Omental fat pad (tissue), 4 donors: ENCODE data around the gene PLEKHG4. TPM values are rescaled to one million over a fixed set of nuclear protein-coding genes. Genes with fewer than 3 reads are reported as not detected.
A peak's percentile ranks its signal among the peaks of the same experiment; 100 is the strongest.

Source experiments
- ATAC-seq: fragments of 150-250 bp; one replicate; pipeline ENCODE4 v1.9.1; 2016; ENCODE audit warnings: mild to moderate bottlenecking, moderate library complexity; ENCODE audit not compliant: low FRiP score
- DNase-seq: peaks from one replicate; pipeline ENCODE4 v3.0.0-alpha.2; 2019; ENCODE audit warnings: low spot score
- total RNA-seq, 4 donors: library from RNA; depleted of rRNA; stranded (reverse); fragments of >200 nt; gene quantifications; one replicate each; pipeline ENCODE4 v1.1.0, GENCODE V29; 2016
- TF ChIP-seq, protein P1 (sequence below), 3 donors: fragments of 450-650 bp; IDR thresholded peaks; one replicate each; pipeline ENCODE4 v1.5.1; 2016 to 2017; ENCODE audit warnings: antibody characterized with exemption in 3 of 3, mild to moderate bottlenecking in 3 of 3, moderate library complexity in 2 of 3

PLEKHG4 gene
- total RNA-seq, 4 donors from 2014 or later: 5.8 to 19.9 (median 12.4) TPM

DNA sequence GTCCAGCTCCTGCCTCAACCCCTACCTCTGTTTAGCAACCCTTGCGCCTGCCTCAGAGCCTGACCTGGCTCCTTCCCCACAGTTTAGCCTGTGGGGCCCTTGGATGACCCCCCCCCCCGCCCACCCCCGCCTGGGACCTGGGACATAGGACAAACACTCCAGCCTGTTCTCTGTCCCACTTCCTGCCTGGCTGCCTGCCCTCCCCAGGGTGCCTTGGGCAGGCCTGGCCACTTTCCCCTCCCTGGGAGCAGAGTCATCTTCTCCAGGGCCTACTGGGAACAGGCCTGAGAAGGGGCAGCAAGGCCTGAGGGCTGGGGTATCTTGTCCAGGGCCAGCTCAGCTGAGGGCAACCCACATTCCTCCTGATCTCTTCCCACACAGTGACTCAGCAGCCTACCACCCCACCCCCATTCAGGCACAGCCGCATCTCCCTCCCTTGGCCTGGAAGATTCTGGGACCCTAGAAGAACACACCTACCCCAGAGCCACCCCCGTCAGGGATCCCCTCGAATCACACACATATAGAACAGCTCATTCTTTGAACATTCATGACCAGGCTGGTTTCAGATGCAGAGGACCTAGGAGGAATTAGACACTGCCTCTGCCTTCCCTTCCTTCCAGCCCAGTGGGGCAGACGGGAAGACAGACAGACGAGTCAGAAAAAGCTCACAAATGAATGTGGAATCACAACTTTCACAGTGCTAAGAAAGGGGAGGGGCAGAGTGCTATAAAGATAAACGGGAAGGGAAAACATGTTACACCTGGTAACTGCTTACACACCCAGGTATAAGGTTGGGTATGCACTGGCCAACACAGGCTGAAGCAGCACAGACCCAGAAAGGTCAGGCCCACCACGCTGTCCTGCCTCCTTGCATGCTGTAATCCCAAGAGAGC lies 38.1 kb upstream of the PLEKHG4 start:
- no peak for DNase-seq
- ATAC-seq: peak; percentile 74
- TF ChIP-seq, protein P1, sequence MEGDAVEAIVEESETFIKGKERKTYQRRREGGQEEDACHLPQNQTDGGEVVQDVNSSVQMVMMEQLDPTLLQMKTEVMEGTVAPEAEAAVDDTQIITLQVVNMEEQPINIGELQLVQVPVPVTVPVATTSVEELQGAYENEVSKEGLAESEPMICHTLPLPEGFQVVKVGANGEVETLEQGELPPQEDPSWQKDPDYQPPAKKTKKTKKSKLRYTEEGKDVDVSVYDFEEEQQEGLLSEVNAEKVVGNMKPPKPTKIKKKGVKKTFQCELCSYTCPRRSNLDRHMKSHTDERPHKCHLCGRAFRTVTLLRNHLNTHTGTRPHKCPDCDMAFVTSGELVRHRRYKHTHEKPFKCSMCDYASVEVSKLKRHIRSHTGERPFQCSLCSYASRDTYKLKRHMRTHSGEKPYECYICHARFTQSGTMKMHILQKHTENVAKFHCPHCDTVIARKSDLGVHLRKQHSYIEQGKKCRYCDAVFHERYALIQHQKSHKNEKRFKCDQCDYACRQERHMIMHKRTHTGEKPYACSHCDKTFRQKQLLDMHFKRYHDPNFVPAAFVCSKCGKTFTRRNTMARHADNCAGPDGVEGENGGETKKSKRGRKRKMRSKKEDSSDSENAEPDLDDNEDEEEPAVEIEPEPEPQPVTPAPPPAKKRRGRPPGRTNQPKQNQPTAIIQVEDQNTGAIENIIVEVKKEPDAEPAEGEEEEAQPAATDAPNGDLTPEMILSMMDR (IDR thresholded peaks at IDR 0.05): no peak

DNA sequence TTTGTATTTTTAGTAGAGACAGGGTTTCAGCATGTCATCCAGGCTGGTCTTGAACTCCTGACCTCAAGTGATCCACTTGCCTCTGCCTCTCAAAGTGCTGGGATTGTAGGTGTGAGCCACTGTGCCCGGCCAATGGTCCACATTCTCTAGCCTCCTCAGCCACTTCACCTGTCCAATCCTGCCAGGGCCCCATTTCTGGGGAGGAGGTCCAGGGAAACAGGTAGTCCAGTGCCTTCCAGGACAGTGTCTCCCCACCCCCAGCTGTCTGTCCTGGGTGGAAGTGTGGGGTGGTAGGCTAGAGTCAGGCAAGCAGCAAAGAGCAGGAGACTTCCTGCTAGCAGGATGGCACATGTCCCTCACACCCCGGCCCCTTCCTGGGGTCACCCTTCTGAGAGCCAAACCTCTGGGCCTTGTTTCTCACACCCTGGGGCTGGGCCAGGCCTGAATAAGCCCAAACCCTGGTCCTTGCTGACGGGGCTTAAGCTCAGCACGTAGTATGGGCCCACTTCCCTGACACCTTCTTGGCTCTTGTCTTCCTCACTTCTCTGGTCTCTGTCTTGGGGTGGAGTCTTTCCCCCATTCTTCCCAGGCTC lies 37.1 kb upstream of the PLEKHG4 start:
- ATAC-seq (no peak), DNase-seq (no peak)
- TF ChIP-seq, protein P1 (IDR thresholded peaks at IDR 0.05): no peak

DNA sequence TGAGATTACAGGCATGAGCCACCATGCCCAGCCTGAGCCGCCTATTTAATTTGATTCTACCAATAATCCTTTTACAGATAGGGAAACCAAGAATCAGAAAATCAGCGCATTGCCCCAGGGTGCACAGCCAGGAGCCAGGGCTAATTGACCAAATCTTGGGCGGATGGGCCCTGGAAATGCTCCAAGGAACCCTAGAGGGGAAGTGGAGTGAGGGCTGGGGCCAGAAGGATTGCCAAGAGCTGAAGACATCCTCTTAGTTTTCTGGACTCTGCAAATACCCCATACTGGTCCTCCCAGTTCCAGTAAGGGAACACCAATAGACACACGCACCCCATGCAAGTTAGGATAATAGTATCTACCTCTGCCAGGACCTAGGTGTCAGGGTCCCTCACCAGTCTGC lies 35.9 kb upstream of the PLEKHG4 start:
- DNase-seq (no peak), ATAC-seq (no peak)
- TF ChIP-seq, protein P1 (IDR thresholded peaks at IDR 0.05): no peak

DNA sequence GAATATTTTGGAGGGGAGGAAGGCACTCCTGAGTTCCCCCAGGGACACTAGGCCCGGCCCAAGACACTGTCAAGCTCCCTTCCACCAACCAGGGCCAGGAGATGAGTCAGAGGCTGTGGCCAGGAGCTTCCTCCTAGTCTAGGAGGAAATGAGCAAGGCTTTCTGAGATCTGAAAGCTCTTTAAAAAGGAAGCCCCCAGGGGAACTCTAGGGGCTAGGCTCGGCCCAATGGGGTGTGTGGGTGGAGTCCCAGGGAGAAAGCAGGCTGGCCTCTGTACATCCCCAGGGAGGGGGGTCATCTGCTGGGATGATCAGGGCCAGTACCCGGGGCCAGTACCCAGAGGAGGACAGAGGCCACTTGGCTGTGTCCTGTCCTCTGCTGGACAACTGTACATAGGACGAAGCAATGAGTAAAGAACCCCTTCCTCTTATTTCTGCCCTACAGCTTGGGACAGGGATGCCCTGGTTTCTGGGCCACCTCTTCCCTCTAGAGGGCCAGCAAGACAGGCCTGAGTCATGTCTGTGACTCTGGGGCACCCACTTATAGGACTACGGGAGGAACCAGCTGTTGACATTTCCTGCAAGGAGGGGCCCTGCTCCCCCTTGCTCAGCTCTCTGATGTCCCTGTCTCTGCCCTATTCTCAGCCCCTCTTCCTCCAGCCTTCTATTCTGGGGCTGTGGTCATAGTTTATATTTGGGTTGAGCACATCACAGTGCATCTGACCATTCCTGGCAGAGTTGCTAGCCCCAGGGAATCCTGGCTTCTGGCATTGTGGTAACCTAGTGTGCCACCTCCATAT lies 34.7 kb upstream of the PLEKHG4 start:
- TF ChIP-seq, protein P1 (IDR thresholded peaks at IDR 0.05): no peak
- peak; percentile 37 for DNase-seq
- no peak for ATAC-seq

DNA sequence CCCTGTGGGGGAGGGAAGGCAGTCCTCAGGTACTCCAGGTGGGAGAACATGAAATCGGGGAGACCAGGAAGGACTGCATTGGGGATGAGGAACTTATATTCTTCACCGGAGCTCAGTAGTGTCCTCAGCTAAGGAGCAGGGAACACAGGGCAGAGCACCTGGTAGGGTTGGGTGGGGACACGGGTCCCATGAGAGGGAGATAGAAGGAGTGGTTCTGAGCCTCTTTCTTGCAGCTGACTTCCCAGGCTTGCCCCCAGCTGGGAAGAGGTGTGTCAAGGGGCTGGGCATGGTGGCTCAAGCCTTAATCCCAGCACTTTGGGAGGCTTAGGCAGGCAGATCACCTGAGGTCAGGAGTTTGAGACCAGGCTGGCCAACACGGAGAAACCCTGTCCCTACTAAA lies 34.1 kb upstream of the PLEKHG4 start:
- DNase-seq (no peak), ATAC-seq (no peak)
- TF ChIP-seq, protein P1 (IDR thresholded peaks at IDR 0.05): no peak

DNA sequence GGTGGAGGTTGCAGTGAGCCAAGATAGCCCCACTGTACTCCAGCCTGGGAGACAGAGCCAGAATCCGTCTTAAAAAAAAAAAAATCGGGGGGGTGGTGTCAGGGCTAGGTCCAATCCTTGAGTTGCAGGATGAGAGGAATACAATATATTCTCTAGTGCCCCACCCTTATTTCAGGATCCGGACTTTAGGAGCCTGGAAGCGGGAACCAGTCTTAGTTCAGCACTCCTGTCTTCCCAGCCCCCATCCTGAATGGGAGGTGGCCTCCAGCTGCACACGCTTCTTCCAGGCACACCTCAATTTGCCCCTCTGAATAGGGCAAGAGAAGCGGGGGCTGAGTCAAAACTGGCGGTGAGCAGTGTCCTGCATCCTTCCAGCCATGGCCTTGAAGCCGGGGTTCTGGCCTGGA lies 33.7 kb upstream of the PLEKHG4 start:
- DNase-seq (no peak), ATAC-seq (peak; percentile 5)
- TF ChIP-seq, protein P1 (IDR thresholded peaks at IDR 0.05): no peak
